Right lobe of liver (tissue), 6 donors: ENCODE results near the gene RNPEP. TPM values are rescaled to one million over a fixed set of nuclear protein-coding genes. Genes with fewer than 3 reads are reported as not detected.
A peak's percentile ranks its signal among the peaks of the same experiment; 100 is the strongest.

Source experiments
- ATAC-seq, 4 donors: fragments of 200-7000 bp; cut with Tn5 transposase; one replicate each; pipeline ENCODE4 v1.9.1; 2020; ENCODE audit warnings: mild to moderate bottlenecking in 4 of 4, moderate library complexity in 4 of 4
- DNase-seq, 3 donors: peaks; one replicate each; pipeline ENCODE4 v3.0.0-alpha.2; 2020
- H3K27ac ChIP-seq, 3 donors: fragments of 200-600 bp; one replicate each; pipeline ENCODE4 v1.8.0; 2022
- H3K27me3 ChIP-seq, 2 donors: fragments of 200-600 bp; one replicate each; pipeline ENCODE4 v1.8.0; 2022
- H3K36me3 ChIP-seq, 4 donors: fragments of 200-600 bp; sonication (generic) in 1 of 4; one replicate each; pipeline versions ENCODE4 v1.5.1 to v1.8.0; 2017 to 2022; ENCODE audit warnings: control low read depth in 1 of 4
- H3K4me1 ChIP-seq, 4 donors: fragments of 200-600 bp; sonication (generic) in 1 of 4; one replicate each; pipeline versions ENCODE4 v1.5.1 to v1.8.0; 2017 to 2022; ENCODE audit warnings: control low read depth in 1 of 4
- H3K4me3 ChIP-seq, 3 donors: fragments of 200-600 bp; one replicate each; pipeline ENCODE4 v1.8.0; 2022
- H3K9me3 ChIP-seq, 4 donors: fragments of 200-600 bp; sonication (generic) in 1 of 4; one replicate each; pipeline versions ENCODE4 v1.5.1 to v1.8.0; 2017 to 2022; ENCODE audit warnings: control low read depth in 1 of 4
- CTCF ChIP-seq, 4 donors: fragments of 200-600 bp in 3 of 4; fragments of 450-650 bp in 1 of 4; IDR thresholded peaks; one replicate each; pipeline versions ENCODE4 v1.5.1 to v1.8.0; 2016 to 2022; ENCODE audit warnings: antibody characterized with exemption in 4 of 4, mild to moderate bottlenecking in 2 of 4
- POLR2A ChIP-seq: fragments of 450-650 bp; IDR thresholded peaks from one replicate; pipeline ENCODE4 v1.6.1; 2017; ENCODE audit warnings: antibody characterized with exemption, mild to moderate bottlenecking
- WGBS: methylation state at CpG from one replicate; pipeline ENCODE4 v1.1.6; 2018; ENCODE audit warnings: low coverage, low lambda C conversion rate; ENCODE audit not compliant: insufficient coverage; ENCODE audit errors: missing lambda C conversion rate; 5-methylcytosine and 5-hydroxymethylcytosine counted together
- intact Hi-C, 2 donors: fragments of 100-400 bp; cut with DNase I; formaldehyde crosslinking; loops; one replicate each; pipeline versions ENCODE4 v1.11.2 to v1.14.1; 2022
- total RNA-seq, 6 experiments: library from RNA; depleted of rRNA in 2 of 6; stranded (reverse); fragments of >200 nt in 2 of 6; fragmentation: NEBNext Ultra II Directional in 3 of 6; extraction: Animal tissue kit (Norgen Biotek cat#: 25700) in 3 of 6; gene quantifications; one replicate each; pipeline versions ENCODE4 v1.1.0 to v1.2.4, GENCODE V29; 2016 to 2023
- donor health status: DM: no; HTN: yes; CAD: no.
- donor health status: DM: no; HTN: no; CAD: no.
- donor health status: DM: no; HTN: no; CAD: no.
- donor health status: DM: no; HTN: yes; CAD: no.
- donor health status: DM: no; HTN: yes; CAD: no.

The RNPEP gene
- total RNA-seq, 6 experiments from 2014 or later = 28.9 to 51.5 (median 41.3) TPM

GRCh38 chr1:202029171-202029665 lies 46.8 kb downstream of the RNPEP start:
- no peaks in the 10 kb centered on the region for H3K36me3 ChIP-seq
- peaks cover 0 to 24% (median 6%) of the 10 kb centered on the region in 4 donors for H3K4me1 ChIP-seq
- no peak overlapping the region for H3K4me3 ChIP-seq
- no peaks in the 10 kb centered on the region for H3K27me3 ChIP-seq
- DNase-seq (no peak), ATAC-seq (peak in 1 of 4 donors; percentile 13)
- no peaks in the 10 kb centered on the region for H3K9me3 ChIP-seq
- H3K27ac ChIP-seq = no peak overlapping the region
- 68% methylated on average over 5 of the region's 5 CpGs for WGBS
- TF ChIP-seq CTCF (IDR thresholded peaks at IDR 0.05) (no peak), POLR2A (no peak)
- intact Hi-C loops = no loop called here

- Histone ChIP-seq H3K4me3 (no peak overlapping the region), H3K27me3 (no peaks in the 10 kb centered on the region), H3K4me1 (peaks cover 0 to 28% (median 8%) of the 10 kb centered on the region in 4 donors), H3K9me3 (no peaks in the 10 kb centered on the region), H3K36me3 (no peaks in the 10 kb centered on the region), H3K27ac (no peak overlapping the region)
- 94% methylated on average over 2 of the region's 2 CpGs for WGBS
- ATAC-seq (no peak), DNase-seq (no peak)
- TF ChIP-seq POLR2A (no peak), CTCF (IDR thresholded peaks at IDR 0.05) (no peak)
- intact Hi-C loops = no loop called here
Measured at GRCh38 chr1:202029727-202030126, 47.3 kb downstream of the RNPEP start.

GRCh38 chr1:202031796-202032195 lies 49.3 kb downstream of the RNPEP start:
- Histone ChIP-seq H3K36me3 (no peaks in the 10 kb centered on the region), H3K4me1 (peaks cover 0 to 38% (median 11%) of the 10 kb centered on the region in 4 donors), H3K27me3 (no peaks in the 10 kb centered on the region), H3K4me3 (no peak overlapping the region), H3K9me3 (no peaks in the 10 kb centered on the region), H3K27ac (peak overlapping the region; percentile 35 to 76 (median 58))
- intact Hi-C loops = no loop called here
- TF ChIP-seq CTCF (IDR thresholded peaks at IDR 0.05) = no peak
- no peak for TF ChIP-seq POLR2A
- ATAC-seq (peak; percentile 58 to 63 (median 60)), DNase-seq (no peak)
- 33% methylated on average over 4 of the region's 4 CpGs for WGBS

- WGBS = 83% methylated on average over 2 of the region's 7 CpGs
- Histone ChIP-seq H3K36me3 (no peaks in the 10 kb centered on the region), H3K27ac (peak overlapping the region; percentile 75 to 98 (median 91)), H3K4me3 (peak overlapping the region in 1 of 3 donors; percentile 23), H3K9me3 (no peaks in the 10 kb centered on the region), H3K27me3 (no peaks in the 10 kb centered on the region), H3K4me1 (peaks cover 0 to 38% (median 11%) of the 10 kb centered on the region in 4 donors)
- no peak for TF ChIP-seq CTCF (IDR thresholded peaks at IDR 0.05)
- no peak for TF ChIP-seq POLR2A
- DNase-seq (no peak), ATAC-seq (no peak)
- intact Hi-C loops = no loop called here
Measured at GRCh38 chr1:202034149-202034682, 51.8 kb downstream of the RNPEP start.
